HG02678 (cell line): Measurements from ENCODE around the gene GDF10.

Experiments used
- ATAC-seq: cut with Tn5 transposase; IDR thresholded peaks from one replicate; pipeline ENCODE4 v1.9.1; 2021; ENCODE audit warnings: mild to moderate bottlenecking, moderate library complexity; ENCODE audit not compliant: unreplicated experiment

GDF10 gene

DNA sequence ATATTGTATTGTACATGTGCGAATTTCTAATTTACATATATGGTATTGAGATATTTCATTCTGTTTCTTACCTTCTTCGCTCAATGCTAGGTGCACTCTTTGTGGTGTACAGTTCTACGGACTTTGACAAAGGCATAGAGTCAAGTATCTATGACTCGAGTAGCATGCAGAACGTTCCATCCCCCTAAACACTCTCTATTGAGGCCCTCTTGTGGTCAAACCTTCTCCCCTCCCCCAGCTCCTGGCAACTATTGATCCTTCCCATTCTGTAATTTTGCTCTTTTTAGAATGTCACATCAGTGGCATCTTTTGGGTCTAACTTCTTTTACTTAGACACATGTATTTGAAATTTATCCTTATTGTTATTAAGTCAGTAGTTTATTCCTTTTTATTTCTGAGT, 30.7 kb upstream of the GDF10 start:
- ATAC-seq = no peak

DNA sequence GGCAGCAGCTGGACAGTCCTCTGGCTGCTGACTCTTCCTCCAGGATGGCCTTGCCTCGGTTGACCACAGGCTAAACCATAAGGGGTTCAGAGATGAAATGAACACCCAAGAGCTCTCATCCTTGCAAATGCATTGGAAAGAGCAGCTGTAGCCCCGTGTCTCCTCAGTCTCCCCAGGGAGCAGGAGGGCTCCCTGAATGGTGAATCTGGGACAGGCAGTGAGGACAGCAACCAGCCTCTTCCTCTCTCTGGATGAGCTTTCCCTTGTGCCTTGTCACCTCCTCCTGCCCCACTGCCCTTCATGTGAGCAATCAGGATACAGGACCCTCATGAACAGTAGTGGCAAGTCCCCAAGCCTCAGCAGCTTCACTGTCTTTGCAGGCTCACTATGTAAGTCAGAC, 23.9 kb upstream of the GDF10 start:
- no peak for ATAC-seq

DNA sequence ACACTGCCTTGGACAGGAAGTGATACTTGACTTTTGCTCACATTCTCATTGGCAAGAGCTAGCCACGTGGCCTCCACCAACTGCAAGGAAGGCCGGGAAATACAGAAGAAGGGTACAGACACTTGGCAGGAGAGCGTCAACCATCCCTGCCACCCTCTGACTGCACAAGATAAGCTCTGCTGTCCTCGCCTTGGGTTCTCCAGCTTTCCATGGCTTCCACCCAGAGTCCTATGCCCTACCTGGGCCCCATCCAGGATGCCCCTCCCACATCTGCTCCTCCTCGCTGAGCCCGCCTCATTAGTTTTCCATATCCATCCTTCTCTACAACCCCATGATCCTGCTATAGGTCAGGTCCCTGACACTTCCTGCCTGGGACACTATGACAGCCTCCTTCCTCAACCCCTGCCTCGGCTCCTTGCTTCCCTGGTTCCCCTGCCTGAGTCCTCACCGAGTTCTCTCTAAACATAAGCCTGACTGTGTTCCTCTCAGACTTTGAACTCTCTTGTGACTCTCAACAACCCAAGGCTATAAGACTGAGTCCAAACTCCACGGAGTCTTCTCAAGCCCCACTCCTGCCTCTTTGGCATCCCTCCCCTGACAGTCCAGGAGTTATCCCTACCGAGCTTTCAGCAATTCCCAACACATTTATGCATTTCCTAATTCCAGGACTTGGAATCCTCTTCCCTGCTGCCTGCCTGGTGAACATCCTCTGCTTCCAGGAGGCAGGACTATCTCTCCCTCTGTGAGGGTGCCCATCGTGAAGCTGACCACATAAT, 23.2 kb upstream of the GDF10 start:
- ATAC-seq = no peak

DNA sequence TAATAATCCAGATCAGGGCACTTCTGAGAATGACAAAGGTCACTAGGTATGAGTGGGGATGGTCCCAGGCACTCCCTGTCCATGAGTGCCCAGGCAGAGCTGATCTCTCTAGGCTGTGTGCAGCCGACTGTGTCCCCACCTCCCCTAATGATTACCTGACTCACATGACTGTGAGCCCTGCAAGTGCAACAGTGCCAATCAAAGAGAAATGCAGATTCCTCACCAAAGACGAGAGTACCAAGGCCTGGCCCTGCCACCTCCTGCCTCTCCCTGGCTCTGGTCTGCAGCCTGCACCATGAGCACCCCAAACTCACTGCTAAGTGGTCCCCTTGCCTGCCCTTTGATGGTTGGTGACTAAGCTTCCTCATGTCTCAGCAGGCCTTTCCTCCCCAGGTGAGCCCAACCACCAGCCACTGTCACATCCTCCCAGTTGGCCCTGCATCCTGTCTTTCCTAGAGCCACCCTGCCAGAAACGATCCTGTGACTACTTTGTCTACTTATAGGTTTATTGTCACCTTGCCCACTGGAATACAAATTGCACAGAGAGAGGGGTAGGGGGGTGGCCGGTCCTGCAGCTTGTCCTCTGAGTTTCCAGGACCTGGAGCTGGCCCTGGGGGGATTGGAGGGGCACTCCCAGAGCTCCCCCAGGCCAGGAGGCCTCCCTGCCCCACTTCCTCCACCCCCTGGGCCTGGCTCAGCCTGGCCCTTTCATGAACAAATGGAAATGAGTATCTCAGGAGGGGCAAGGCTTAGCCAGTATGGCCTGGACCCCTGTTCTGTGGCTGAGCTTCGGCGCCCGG, 22.4 kb upstream of the GDF10 start:
- ATAC-seq = no peak

DNA sequence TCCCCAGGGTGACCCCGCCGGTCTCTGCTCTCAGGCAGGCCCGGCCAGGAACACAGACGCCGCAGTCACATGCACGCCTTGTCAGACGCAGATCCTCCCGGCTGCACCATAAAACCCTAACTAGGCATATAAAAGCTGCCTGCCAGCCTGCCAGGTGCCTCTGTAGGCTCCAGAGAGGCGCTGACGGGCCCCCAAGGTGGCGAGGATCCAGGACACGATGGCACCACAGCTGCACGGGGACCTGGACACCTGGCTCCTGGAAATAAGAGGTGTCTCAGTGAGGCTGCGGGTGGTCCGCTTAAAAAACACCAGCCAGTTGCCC, 21.9 kb upstream of the GDF10 start:
- no peak for ATAC-seq

DNA sequence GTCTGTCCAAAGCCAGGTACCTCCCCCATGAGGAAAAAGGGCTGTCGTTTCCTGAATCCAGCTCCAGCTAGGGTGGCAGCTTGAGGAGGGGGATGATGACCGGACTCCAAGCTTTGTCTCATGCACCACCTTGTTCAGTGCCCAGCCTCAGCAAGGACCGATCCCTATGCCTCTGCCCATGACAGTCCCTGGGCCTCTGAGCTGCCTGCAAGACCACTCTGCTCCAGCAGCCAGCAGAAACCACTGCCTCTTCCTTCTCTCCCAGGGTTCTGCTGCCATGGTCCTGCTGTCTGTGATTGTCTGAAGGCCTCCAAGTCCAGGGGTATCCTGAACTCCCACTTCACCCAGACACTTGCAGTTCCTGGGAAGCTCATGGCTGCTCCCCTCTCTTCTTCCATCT, 21.3 kb upstream of the GDF10 start:
- ATAC-seq = no peak

DNA sequence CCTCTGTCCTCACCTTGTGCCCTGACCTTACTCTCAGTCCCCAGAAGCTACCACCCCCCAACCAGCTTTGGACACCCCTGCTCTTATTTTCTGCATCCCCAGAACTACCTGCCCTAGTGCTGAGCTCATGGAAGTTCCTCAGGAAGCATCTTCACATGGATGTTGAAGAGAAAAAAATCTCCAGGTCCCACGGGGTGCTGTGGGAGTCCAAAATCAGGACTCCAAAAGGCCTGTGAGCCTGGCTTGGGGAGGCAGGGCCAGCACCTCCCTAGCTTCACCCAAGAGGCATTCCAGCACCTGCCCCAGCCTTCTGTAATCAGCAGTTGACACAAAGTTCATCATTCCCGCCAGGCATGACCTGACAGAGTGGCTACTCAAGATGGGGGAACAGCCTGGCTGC, 20.7 kb upstream of the GDF10 start:
- ATAC-seq = no peak

DNA sequence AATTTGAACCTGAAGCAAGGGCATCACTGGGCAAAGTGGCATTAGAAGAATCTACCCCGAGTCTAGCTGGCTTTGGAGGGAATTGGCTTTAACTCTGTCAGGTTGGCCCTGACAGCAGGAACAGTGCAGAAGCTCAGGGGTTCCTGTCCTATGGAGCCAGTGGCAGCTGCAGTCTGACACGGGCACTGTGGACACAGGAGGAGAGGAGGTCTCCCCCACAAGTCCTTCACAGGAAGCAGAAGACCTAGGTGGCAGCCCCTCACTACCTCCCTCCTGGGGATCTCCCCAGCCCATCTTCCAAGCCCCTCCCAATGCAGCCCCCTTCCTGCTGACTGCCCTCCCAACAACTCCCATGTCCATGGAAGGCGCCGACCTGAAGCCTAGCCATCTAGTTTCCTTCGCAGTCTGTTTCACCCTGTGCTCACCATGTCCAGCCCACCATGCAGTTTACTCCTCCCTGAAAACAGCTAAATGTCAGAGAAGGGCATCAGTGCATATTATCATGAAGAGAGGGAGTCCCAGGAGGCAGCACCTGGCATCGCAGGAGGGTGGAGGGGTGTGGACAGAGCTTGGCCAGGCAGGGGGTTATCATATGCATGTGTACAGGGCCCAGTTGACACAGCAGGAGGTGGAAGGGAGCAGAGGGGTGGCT, 17.9 kb upstream of the GDF10 start:
- no peak for ATAC-seq

DNA sequence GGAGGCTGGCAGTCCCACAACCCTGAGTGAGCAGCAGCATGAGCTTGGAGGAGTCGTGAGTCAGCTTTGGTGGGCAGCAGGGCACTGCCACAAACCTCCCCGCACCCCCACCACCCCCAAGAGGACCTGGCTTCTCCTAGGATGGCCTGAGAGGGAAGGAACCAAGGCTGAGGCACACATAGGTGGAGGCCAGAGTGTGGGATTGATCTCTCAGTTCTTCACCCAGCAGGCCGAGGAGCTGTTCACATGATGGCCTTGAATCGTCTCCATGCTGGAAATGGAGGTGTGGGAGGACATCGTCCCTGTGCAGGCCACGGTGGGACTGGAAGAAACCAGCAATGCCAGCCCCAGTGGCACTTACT, 17.4 kb upstream of the GDF10 start:
- no peak for ATAC-seq

DNA sequence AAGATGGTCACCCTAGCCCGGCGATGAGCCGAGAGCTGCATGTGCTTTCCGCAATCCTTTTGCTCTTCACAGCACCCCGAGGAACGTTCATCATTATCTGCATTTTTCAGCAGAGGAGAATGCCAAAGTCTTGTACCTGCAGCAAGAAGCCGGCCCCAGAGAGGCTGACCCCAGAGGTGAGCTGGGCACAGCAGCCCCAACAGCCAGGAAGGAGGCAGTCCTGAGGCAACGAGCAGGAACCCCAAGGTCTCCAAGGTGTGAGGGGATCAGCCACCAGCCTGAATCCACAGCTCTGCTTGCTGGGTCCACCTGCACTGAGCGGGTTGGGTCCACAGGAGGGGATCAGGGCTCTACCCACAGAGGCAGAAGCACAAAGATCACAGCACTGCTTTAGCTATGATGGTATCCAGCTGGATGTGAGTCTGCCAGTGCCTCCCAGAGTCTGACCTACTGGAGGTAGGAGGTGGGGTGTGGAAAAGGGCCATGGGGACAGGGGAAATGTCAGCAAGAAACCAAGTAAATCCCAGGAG, 16.8 kb upstream of the GDF10 start:
- no peak for ATAC-seq

DNA sequence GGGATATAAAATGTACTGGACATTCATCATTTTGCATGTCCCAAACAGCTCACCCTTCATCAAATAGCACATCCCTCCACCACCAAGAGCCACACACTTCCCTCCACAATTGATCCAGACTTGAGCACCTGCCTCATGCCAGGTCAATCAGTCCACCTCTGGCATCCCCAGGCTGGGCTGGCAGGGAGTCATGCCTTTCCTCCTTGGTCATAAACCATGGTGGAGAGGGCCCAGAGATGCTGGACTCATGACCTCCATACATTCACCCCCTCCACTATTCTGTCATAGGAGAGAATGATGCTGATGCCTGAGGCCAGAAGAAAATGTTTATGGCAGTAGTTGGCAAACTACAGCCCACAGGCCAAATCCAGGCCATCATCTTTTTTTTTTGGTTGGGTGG, 16.1 kb upstream of the GDF10 start:
- no peak for ATAC-seq

DNA sequence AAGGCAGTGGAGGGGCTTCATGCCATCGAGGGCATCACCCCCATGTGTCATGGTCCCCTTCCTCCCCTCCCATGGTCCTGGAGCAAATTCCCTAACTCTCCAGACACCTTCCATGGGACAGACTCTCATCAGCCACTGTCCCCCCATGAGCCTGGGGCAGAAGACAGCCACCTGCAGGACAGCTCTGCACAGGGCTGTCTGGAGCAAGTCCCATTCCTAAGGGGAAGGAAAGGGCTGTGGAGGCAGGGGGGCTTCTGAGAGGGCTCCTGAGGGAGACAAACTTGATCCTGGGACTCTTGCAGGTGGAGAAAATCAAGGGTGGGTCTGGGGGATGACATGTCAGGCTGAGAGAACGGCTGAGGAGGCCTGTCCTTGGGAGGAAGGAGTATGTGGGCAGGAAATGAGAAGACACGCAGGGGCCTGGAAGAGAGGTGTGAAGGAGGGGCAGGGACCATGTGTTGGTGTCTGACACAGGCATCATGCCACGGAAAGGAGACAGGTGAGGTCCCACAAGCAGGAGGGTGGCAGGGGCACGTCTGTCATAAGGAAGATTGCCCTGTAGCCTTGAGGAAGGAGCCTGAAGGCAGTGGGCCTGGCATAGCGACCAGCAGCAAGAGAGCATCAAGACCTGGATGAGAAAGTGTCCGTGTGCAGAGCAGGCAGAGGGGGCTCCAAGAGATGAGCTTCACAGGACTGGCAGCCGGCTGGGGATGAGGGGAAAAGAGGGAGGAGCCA, 14.4 kb upstream of the GDF10 start:
- no peak for ATAC-seq

DNA sequence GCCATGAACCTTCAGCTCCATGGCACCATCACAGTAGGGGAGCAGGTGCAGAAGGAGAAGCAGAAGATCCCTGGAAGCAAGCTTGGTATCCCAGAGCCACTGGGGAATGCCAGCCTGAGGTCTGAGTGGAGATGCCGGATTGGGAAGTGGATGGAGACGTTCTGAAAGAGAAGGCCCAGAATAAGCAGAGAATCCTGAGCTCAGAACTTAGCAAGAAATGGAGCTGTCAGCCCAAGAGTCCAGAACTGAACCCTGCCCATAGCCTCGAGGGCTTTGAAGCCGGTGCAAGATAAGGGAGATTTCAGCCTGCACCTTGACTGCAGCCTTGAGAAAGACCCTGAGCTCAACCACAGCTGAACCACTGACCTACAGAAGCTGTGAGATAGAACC, 13.9 kb upstream of the GDF10 start:
- no peak for ATAC-seq

DNA sequence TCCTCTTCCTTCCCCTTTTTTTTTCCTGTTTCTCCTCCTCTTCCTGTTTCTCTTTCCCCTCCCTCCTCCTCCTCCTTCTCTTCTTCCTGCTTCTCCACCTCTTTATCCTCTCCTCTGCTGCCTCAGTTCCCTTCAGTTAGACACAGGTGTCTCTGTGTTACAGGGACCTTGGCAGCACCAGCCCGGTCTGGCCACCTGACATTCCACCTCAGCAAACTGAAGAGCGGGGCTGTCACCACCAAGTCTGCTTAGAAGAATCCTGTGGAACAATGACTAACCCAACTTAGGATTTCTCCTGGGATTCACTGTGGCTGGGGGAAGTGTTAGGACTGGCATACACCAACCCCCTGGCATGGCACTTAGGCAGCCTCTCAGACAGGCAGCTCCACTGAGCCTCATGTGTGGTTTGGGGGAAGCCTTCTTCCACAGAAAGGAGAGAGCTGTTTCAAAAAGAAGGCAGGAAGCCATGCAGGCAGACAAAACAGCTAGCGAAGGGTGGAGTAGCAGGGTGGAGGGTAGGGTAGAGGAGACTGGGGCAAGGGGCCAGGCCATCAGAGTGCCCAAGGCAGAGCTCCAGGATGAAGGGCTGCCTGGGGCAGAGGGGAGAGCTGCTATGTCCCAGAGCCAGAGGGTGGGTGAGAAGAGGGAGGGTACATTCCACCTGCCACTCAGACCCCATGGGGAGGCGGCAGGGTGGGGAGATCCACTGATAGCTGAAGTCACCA, 13.2 kb upstream of the GDF10 start:
- no peak for ATAC-seq

DNA sequence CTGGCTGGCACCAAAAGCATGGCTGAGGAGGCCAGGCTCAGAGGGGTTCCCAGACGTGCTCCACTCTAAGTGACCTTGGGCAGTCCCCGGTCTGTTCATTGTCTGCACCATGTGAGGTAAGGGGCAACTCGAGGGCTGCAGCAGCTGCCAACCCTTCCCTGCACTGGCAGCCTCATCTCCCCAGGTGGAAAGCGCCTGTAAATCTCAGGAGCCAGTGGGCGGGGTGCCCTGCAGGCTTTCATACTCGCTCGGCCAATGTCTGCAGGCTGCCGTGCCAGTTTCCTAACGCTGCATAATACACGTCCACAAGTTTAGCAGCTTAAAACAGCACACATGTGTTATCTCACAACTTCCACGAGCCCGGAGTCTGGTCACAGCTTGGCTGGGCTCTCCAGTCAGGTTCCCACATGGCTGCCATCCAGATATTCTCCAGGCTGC, 12.6 kb upstream of the GDF10 start:
- no peak for ATAC-seq

DNA sequence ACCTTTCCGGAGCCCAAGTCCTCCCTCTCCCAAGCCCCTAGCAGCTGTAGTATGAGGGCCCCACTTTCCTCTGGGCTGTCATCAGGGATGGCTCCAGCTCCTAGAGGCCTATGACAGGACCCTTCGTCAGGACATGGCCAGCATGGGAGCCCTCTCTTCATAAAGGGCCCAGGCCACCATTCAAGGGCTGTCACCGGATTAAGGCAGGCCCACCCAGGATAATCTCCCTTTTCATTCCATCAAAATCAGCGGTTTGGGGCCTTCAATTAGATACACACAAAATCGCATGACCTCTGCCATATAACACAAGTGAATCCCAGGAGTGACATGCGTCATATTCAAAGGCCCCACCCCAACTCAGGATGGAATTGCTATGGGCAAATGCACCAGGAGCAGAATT, 12.2 kb upstream of the GDF10 start:
- no peak for ATAC-seq

DNA sequence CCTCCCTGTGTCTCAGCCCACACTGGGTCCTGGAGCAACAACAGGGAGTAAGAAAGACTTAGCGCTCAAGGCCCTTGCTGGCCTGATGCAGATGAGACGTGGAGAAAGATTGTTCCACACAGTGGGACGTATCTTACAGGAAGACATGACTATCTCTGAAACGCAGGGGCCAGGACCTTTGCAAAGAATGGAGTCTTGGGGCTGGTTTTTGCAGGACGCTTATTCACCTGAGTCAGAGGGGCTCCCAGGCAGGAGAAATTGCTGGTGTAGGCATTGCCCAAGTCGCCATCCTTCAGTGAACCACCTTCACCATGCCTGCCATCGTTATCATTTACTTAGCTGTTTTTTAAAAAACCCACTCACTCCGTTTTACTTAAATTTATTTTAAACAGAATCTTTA, 11.8 kb upstream of the GDF10 start:
- ATAC-seq = no peak

DNA sequence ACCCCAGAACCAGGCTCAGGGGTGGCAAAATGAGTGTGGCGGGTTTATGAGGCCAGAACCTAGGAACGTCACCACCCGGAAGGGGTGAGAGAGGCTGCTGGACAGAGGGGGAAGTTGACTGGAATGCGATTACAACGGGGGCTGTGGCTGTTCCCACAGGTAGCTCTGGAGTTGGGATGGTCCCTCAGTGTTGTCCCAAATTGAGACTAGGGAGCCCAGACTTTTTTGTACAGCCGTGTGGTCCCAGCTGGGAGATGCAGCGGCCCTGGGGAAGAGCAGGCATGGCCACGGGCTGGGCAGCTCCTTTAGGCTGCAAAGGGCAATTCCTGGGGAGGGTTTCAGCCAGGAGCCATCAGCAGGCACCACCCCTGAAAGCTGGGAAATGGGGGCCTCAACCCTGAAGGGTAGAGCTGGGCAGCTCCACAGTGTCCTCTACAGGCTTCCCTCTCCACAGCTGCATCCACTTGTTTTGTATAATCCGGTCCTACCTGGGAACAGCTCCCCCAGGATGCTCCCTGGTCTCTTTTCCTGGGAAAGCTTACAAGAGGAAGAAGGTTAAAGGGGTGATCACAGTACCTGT, 11.0 kb upstream of the GDF10 start:
- ATAC-seq = no peak

DNA sequence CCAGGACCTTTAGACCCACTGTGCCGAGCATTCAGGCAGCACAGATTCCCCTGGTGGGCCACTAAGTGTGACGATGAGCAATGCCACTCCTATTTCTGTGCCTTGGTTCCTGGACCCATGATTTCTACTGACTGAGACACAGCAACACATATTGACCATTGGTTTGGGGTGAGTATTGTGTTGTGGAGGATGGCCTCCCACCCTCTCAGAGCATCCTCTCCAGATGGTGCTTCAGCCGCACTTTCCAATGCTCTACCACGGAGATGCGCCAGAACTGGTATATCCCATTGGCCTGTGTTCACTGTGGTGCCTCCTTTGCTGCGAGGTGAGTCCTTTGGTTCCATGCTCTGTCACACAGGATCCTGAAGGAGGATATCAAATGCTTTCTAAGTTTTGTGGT, 10.1 kb upstream of the GDF10 start:
- no peak for ATAC-seq

DNA sequence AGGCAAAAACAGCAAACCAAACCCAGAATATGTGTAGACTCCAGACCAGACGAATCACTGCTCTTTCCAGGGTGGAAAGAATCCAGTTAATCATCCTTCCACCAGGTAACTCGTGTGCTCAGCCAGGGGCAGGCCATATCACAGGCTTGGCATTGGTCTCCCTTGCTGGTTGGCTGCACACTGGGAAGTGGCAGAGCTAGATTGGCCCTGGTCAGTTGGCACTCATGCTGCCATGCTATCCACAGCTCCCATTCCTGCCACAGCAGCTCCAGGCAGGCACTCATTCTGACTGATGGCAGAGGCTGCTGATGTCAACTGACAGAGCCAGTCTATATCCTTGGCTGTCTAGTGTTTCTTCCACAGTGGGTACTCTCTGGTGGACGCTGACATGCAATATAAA, 9.7 kb upstream of the GDF10 start:
- no peak for ATAC-seq
